ENCODE measurements around the gene SELENOI. TPM values are rescaled to one million over a fixed set of nuclear protein-coding genes. Genes with fewer than 3 reads are reported as not detected.
"Not testable (repeated sequence)": the region's sequence is repeated elsewhere in the genome, so short reads cannot be mapped to it uniquely, and the experiment has no call there.

The SELENOI gene
- total RNA-seq, 1 donor = 14.6 TPM

GRCh38 chr2:26302846-26303245 is 43.1 kb upstream of the SELENOI start:
- TF ChIP-seq CTCF (IDR thresholded peaks at IDR 0.05; ENCODE audit: insufficient read depth, low read length) = no peak
- no peak overlapping the region for H3K4me3 ChIP-seq (ENCODE audit: low read depth, low read length)
- DNase-seq (ENCODE audit: low read depth) = no peak

- not testable (repeated sequence) for DNase-seq (ENCODE audit: low read depth); H3K4me3 ChIP-seq (ENCODE audit: low read depth, low read length)
Measured at GRCh38 chr2:26305094-26305493, 40.8 kb upstream of the SELENOI start.

- DNase-seq (ENCODE audit: low read depth) = no peak
- no peak for TF ChIP-seq CTCF (IDR thresholded peaks at IDR 0.05; ENCODE audit: insufficient read depth, low read length)
- H3K4me3 ChIP-seq (ENCODE audit: low read depth, low read length) = no peak overlapping the region
Measured at GRCh38 chr2:26305540-26305939, 40.4 kb upstream of the SELENOI start.

GRCh38 chr2:26309921-26310320 is 36.0 kb upstream of the SELENOI start:
- no peak overlapping the region for H3K4me3 ChIP-seq (ENCODE audit: low read depth, low read length)
- no peak for TF ChIP-seq CTCF (IDR thresholded peaks at IDR 0.05; ENCODE audit: insufficient read depth, low read length)
- no peak for DNase-seq (ENCODE audit: low read depth)

- no peak for DNase-seq (ENCODE audit: low read depth)
- TF ChIP-seq CTCF (IDR thresholded peaks at IDR 0.05; ENCODE audit: insufficient read depth, low read length) = no peak
- no peak overlapping the region for H3K4me3 ChIP-seq (ENCODE audit: low read depth, low read length)
Measured at GRCh38 chr2:26312471-26312870, 33.5 kb upstream of the SELENOI start.

- no peak for DNase-seq (ENCODE audit: low read depth)
- H3K4me3 ChIP-seq (ENCODE audit: low read depth, low read length) = no peak overlapping the region
- no peak for TF ChIP-seq CTCF (IDR thresholded peaks at IDR 0.05; ENCODE audit: insufficient read depth, low read length)
Measured at GRCh38 chr2:26313446-26313845, 32.5 kb upstream of the SELENOI start.

- no peak for DNase-seq (ENCODE audit: low read depth)
- H3K4me3 ChIP-seq (ENCODE audit: low read depth, low read length) = no peak overlapping the region
- TF ChIP-seq CTCF (IDR thresholded peaks at IDR 0.05; ENCODE audit: insufficient read depth, low read length) = no peak
Measured at GRCh38 chr2:26314243-26314642, 31.7 kb upstream of the SELENOI start.
